ENCODE data around the gene FAM9C. TPM values are rescaled to one million over a fixed set of nuclear protein-coding genes. Genes with fewer than 3 reads are reported as not detected.

FAM9C gene
- total RNA-seq = not detected

DNA sequence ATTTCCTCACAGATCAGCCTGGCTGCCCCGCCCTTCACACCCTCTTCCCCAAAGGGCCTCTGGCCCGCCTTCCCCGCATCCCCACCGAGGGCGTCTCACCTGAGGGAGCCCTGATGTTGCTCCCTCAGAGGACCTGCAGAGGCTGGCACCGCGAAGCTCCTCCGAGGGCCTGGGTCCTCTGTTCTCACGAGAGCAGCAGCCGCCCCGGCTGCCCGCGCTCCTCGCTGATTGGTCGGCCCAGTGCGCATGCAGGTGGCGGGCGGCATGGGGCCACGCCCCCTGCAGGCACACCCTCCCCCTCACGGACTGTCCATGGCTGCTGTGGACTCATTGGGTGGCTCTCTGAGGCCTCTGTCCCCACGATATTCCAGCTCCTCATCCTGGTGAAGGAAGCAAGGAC lies at the start of gene FAM9C:
TSS of gene FAM9C (minus strand) at position 180 of the 400 bp plus-strand sequence. CDS start 831 bp downstream, outside the sequence.
- WGBS, 2 donors = 100% methylated on average over 3 to 9 of the region's 21 CpGs
- Histone ChIP-seq H3K36me3 (replicated peaks in 1 of 2; ENCODE audit: insufficient read depth in 1 of 2, low read depth in 2 of 2) (no peaks in the 10 kb centered on the region), H3K4me1 (no peaks in the 10 kb centered on the region), H3K4me3 (no peak within 1 kb of the TSS), H3K27me3 (no peaks in the 10 kb centered on the region), H3K9me3 (no peaks in the 10 kb centered on the region), H3K27ac (no peak within 1 kb of the TSS)
- intact Hi-C loops (cut with DNase I) = no loop called here
- no peak for DNase-seq
- ATAC-seq = no peak
- TF ChIP-seq, protein P1, sequence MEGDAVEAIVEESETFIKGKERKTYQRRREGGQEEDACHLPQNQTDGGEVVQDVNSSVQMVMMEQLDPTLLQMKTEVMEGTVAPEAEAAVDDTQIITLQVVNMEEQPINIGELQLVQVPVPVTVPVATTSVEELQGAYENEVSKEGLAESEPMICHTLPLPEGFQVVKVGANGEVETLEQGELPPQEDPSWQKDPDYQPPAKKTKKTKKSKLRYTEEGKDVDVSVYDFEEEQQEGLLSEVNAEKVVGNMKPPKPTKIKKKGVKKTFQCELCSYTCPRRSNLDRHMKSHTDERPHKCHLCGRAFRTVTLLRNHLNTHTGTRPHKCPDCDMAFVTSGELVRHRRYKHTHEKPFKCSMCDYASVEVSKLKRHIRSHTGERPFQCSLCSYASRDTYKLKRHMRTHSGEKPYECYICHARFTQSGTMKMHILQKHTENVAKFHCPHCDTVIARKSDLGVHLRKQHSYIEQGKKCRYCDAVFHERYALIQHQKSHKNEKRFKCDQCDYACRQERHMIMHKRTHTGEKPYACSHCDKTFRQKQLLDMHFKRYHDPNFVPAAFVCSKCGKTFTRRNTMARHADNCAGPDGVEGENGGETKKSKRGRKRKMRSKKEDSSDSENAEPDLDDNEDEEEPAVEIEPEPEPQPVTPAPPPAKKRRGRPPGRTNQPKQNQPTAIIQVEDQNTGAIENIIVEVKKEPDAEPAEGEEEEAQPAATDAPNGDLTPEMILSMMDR (IDR thresholded peaks at IDR 0.05) = no peak
- no peak for TF ChIP-seq POLR2A (IDR thresholded peaks at IDR 0.05)

- H3K36me3 ChIP-seq (replicated peaks in 1 of 2; ENCODE audit: insufficient read depth in 1 of 2, low read depth in 2 of 2) = no peaks in the 10 kb centered on the region
- H3K4me1 ChIP-seq = peaks cover 26% of the 10 kb centered on the region
- no peaks in the 10 kb centered on the region for H3K27me3 ChIP-seq
- no peak for DNase-seq
- WGBS, 2 donors = 75 to 80% methylated on average over 5 to 6 of the region's 6 CpGs
- no peak overlapping the region for H3K4me3 ChIP-seq
- TF ChIP-seq, protein P1 (IDR thresholded peaks at IDR 0.05) = no peak
- no peak for TF ChIP-seq POLR2A (IDR thresholded peaks at IDR 0.05)
- no peak overlapping the region for H3K27ac ChIP-seq
- H3K9me3 ChIP-seq = no peaks in the 10 kb centered on the region
- intact Hi-C loops (cut with DNase I) = no loop called here
- no peak for ATAC-seq
These were observed 49.2 kb upstream of the FAM9C start for GRCh38 chrX:13093529-13094140.

DNA sequence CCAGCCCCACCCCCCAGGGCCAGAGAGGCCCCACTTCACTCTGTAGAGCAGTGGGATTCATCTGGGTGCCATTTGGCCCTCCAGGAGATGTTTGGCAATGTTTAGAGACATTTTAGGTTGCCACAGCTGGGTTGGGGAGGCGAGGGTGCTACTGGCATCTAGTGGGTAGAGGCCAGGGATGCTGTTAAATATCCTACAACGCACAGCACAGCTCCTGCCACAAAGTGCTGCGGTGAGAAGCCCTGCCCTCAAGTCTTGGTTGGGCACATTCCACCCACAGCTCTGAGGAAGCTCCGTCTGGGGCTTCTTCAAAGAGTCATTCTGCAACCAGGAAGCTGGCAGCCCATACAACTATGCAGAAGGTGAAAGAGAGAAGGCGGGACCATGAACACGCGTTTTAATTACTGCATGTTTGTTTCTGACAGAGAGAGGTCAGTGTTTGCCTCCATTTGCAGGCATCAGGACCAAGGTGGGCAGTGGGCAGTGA lies 48.1 kb upstream of the FAM9C start:
- Histone ChIP-seq H3K27ac (peak overlapping the region in 1 of 4 donors; percentile 45), H3K4me3 (no peak overlapping the region), H3K27me3 (no peaks in the 10 kb centered on the region), H3K36me3 (replicated peaks in 1 of 2; ENCODE audit: insufficient read depth in 1 of 2, low read depth in 2 of 2) (no peaks in the 10 kb centered on the region), H3K9me3 (no peaks in the 10 kb centered on the region), H3K4me1 (peaks cover 26% of the 10 kb centered on the region)
- intact Hi-C loops (cut with DNase I) = no loop called here
- WGBS, 2 donors = 77 to 79% methylated on average over 4 to 6 of the region's 7 CpGs
- ATAC-seq (no peak), DNase-seq (peak in 2 of 4 donors; percentile 15 to 59)
- TF ChIP-seq, protein P1 (IDR thresholded peaks at IDR 0.05) = peak in 1 of 7 experiments; percentile 18
- no peak for TF ChIP-seq POLR2A (IDR thresholded peaks at IDR 0.05)

- DNase-seq (no peak), ATAC-seq (no peak)
- intact Hi-C loops (cut with DNase I) = no loop called here
- Histone ChIP-seq H3K36me3 (replicated peaks in 1 of 2; ENCODE audit: insufficient read depth in 1 of 2, low read depth in 2 of 2) (no peaks in the 10 kb centered on the region), H3K9me3 (no peaks in the 10 kb centered on the region), H3K27me3 (no peaks in the 10 kb centered on the region), H3K4me3 (no peak overlapping the region), H3K4me1 (peaks cover 26% of the 10 kb centered on the region), H3K27ac (peak overlapping the region; percentile 12 to 69 (median 42))
- TF ChIP-seq, protein P1 (IDR thresholded peaks at IDR 0.05) = no peak
- TF ChIP-seq POLR2A (IDR thresholded peaks at IDR 0.05) = no peak
- 51 to 70% methylated on average over 6 of the region's 6 CpGs for WGBS, 2 donors
These were observed 46.8 kb upstream of the FAM9C start for GRCh38 chrX:13091111-13091765.

All from body of pancreas (tissue), 4 donors.